NOMO-1 (cell line): ENCODE data around the gene SCN9A.
"Not testable (repeated sequence)": the region's sequence is repeated elsewhere in the genome, so short reads cannot be mapped to it uniquely, and the experiment has no call there.

Source experiments
- DNase-seq, 2 experiments: peaks; one replicate each; lab custom pipeline; 2025; ENCODE audit not compliant: unreplicated experiment in 2 of 2; lab: John Stamatoyannopoulos, UW

The SCN9A gene

GRCh38 chr2:166256896-166257295 is 118.8 kb downstream of the SCN9A start:
- DNase-seq = no peak

GRCh38 chr2:166249318-166249717 is 126.4 kb downstream of the SCN9A start:
- no peak for DNase-seq

GRCh38 chr2:166246901-166247300 is 128.8 kb downstream of the SCN9A start:
- no peak for DNase-seq

- no peak for DNase-seq
Measured at GRCh38 chr2:166242309-166242708, 133.4 kb downstream of the SCN9A start.

GRCh38 chr2:166240387-166241313 is 135.1 kb downstream of the SCN9A start:
- DNase-seq = no peak

GRCh38 chr2:166239548-166239947 is 136.2 kb downstream of the SCN9A start:
- no peak for DNase-seq

- DNase-seq = no peak
Measured at GRCh38 chr2:166238176-166238575, 137.6 kb downstream of the SCN9A start.

GRCh38 chr2:166234112-166234846 is 141.5 kb downstream of the SCN9A start:
- DNase-seq = no peak

GRCh38 chr2:166233244-166233643 is 142.5 kb downstream of the SCN9A start:
- no peak for DNase-seq

- no peak for DNase-seq
Measured at GRCh38 chr2:166230724-166231070, 145.0 kb downstream of the SCN9A start.

GRCh38 chr2:166230024-166230723 is 145.6 kb downstream of the SCN9A start:
- no peak for DNase-seq

- DNase-seq = no peak
Measured at GRCh38 chr2:166229678-166230023, 146.1 kb downstream of the SCN9A start.

- no peak for DNase-seq
Measured at GRCh38 chr2:166224197-166224596, 151.5 kb downstream of the SCN9A start.

GRCh38 chr2:166223298-166223697 is 152.4 kb downstream of the SCN9A start:
- DNase-seq = no peak

- no peak for DNase-seq
Measured at GRCh38 chr2:166211079-166211478, 164.7 kb downstream of the SCN9A start.

GRCh38 chr2:166209944-166210343 is 165.8 kb downstream of the SCN9A start:
- DNase-seq = not testable (repeated sequence)

GRCh38 chr2:166209367-166209766 is 166.4 kb downstream of the SCN9A start:
- not testable (repeated sequence) for DNase-seq

- DNase-seq = not testable (repeated sequence)
Measured at GRCh38 chr2:166206153-166206552, 169.6 kb downstream of the SCN9A start.

- DNase-seq = no peak
Measured at GRCh38 chr2:166202778-166203177, 173.0 kb downstream of the SCN9A start.

GRCh38 chr2:166197446-166197845 is 178.3 kb downstream of the SCN9A start:
- no peak for DNase-seq

- DNase-seq = no peak
Measured at GRCh38 chr2:166193407-166193806, 182.3 kb downstream of the SCN9A start.
